Vagina (tissue), 2 donors: ENCODE measurements around the gene PABPN1. TPM values are rescaled to one million over a fixed set of nuclear protein-coding genes. Genes with fewer than 3 reads are reported as not detected.
A peak's percentile ranks its signal among the peaks of the same experiment; 100 is the strongest.

ENCODE experiments used
- DNase-seq, 2 donors: peaks; one replicate each; pipeline ENCODE4 v3.0.0-alpha.2; 2017; ENCODE audit errors: extremely low spot score in 2 of 2
- H3K27ac ChIP-seq: fragments of 200-600 bp; sonication (generic); one replicate; pipeline ENCODE4 v1.5.1; 2019
- H3K27me3 ChIP-seq: fragments of 200-600 bp; sonication (generic); one replicate; pipeline ENCODE4 v1.5.1; 2019
- H3K36me3 ChIP-seq, 2 donors: fragments of 200-600 bp; sonication (generic); one replicate each; pipeline ENCODE4 v1.5.1; 2017 to 2019
- H3K4me1 ChIP-seq: fragments of 200-600 bp; sonication (generic); one replicate; pipeline ENCODE4 v1.5.1; 2019
- H3K4me3 ChIP-seq, 2 donors: fragments of 200-600 bp; sonication (generic); 1 replicate in 1 of 2; 2 replicates in 1 of 2; pipeline ENCODE4 v1.5.1; 2016 to 2019
- H3K9me3 ChIP-seq: fragments of 200-600 bp; sonication (generic); one replicate; pipeline ENCODE4 v1.5.1; 2019
- POLR2A ChIP-seq, 2 donors: fragments of 450-650 bp; IDR thresholded peaks; one replicate each; pipeline ENCODE4 v1.6.1; 2017; ENCODE audit warnings: antibody characterized with exemption in 2 of 2, mild to moderate bottlenecking in 2 of 2, moderate library complexity in 2 of 2
- POLR2AphosphoS5 ChIP-seq, 2 donors: sonication (generic); formaldehyde crosslinking; IDR thresholded peaks; one replicate each; pipeline ENCODE4 v1.9.0; 2017; ENCODE audit warnings: antibody characterized with exemption in 2 of 2, mild to moderate bottlenecking in 2 of 2, low read depth in 1 of 2; ENCODE audit not compliant: insufficient read depth in 1 of 2
- intact Hi-C: fragments of 100-400 bp; cut with DNase I; formaldehyde crosslinking; loops from one replicate; pipeline ENCODE4 v1.15.1; 2023
- total RNA-seq: library from RNA; depleted of rRNA; stranded (reverse); fragments of >200 nt; gene quantifications from one replicate; pipeline ENCODE4 v1.2.3, GENCODE V29; 2016
- TF ChIP-seq, protein P1 (sequence below), 3 experiments: fragments of 450-650 bp in 2 of 3; fragments of 200-600 bp in 1 of 3; sonication (generic) in 1 of 3; IDR thresholded peaks; one replicate each; pipeline ENCODE4 v1.5.1; 2017 to 2019; ENCODE audit warnings: antibody characterized with exemption in 3 of 3, mild to moderate bottlenecking in 2 of 3, moderate library complexity in 2 of 3

PABPN1 gene
- total RNA-seq, 1 donor from 2014 or later, result 66.0 TPM

- H3K9me3 ChIP-seq, result no peaks in the 10 kb centered on the region
- peaks cover 0 to 13% of the 10 kb centered on the region in 2 donors for H3K36me3 ChIP-seq
- peaks cover 58% of the 10 kb centered on the region for H3K4me1 ChIP-seq
- TF ChIP-seq, protein P1, sequence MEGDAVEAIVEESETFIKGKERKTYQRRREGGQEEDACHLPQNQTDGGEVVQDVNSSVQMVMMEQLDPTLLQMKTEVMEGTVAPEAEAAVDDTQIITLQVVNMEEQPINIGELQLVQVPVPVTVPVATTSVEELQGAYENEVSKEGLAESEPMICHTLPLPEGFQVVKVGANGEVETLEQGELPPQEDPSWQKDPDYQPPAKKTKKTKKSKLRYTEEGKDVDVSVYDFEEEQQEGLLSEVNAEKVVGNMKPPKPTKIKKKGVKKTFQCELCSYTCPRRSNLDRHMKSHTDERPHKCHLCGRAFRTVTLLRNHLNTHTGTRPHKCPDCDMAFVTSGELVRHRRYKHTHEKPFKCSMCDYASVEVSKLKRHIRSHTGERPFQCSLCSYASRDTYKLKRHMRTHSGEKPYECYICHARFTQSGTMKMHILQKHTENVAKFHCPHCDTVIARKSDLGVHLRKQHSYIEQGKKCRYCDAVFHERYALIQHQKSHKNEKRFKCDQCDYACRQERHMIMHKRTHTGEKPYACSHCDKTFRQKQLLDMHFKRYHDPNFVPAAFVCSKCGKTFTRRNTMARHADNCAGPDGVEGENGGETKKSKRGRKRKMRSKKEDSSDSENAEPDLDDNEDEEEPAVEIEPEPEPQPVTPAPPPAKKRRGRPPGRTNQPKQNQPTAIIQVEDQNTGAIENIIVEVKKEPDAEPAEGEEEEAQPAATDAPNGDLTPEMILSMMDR (IDR thresholded peaks at IDR 0.05), result no peak
- peak; percentile 52 for TF ChIP-seq POLR2AphosphoS5 (IDR thresholded peaks at IDR 0.05; ENCODE audit: insufficient read depth in 1 of 2, low read depth in 1 of 2)
- no peaks in the 10 kb centered on the region for H3K27me3 ChIP-seq
- no peak for DNase-seq
- H3K4me3 ChIP-seq, result peak overlapping the region; percentile 51 to 69
- intact Hi-C loops, result no loop called here
- H3K27ac ChIP-seq, result peak overlapping the region; percentile 97
Observed at GRCh38 chr14:23364164-23365035, 43.1 kb downstream of the PABPN1 start.

DNA sequence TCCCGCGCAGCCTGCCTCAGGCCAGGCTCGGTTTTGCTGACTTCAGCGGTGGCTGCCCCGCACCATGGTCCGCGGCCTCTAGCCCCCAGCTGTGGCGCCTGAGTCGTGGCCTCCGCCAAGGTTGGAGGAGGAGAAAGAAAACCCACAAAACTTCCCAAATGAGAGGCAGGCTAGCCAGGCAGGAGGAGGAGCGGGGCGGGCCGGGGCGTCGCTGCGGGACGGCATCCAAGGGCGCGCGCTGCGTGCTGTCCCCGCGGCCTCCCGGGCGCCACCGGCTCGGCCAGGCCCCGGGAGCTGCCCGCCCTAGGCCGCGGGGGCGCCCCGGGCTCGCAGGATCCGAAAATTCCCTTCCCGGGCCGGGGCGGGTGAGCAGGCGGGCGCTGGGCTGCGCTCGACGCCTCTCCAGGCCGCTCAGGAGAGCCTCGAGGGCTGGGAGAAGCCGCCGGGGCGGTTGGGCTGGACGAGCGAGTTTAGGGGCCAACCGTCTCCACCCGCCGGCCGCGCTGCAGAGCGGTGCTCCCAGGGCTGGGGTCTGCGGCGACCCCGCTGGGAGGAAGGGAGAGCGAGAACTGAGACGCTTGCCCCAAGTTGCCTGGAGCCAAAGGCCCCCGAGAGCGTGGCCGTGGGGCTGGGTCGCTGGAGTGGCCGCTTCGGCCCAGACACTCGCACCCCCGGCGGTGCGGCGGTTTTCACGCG, 43.9 kb downstream of the PABPN1 start, which contains the start of gene EFS:
EFS (minus strand) TSS at position 137 of the 696 bp plus-strand sequence. CDS start 147 bp downstream, outside the sequence.
- peak within 1 kb of the TSS; percentile 51 to 69 for H3K4me3 ChIP-seq
- no peak for DNase-seq
- no peaks in the 10 kb centered on the region for H3K27me3 ChIP-seq
- peak within 1 kb of the TSS; percentile 97 for H3K27ac ChIP-seq
- peaks cover 0 to 5% of the 10 kb centered on the region in 2 donors for H3K36me3 ChIP-seq
- H3K4me1 ChIP-seq, result peaks cover 56% of the 10 kb centered on the region
- TF ChIP-seq POLR2AphosphoS5 (IDR thresholded peaks at IDR 0.05; ENCODE audit: insufficient read depth in 1 of 2, low read depth in 1 of 2) (peak in 1 of 2 donors; percentile 36), POLR2A (IDR thresholded peaks at IDR 0.05) (peak in 1 of 2 donors; percentile 28)
- TF ChIP-seq, protein P1 (IDR thresholded peaks at IDR 0.05), result no peak
- H3K9me3 ChIP-seq, result no peaks in the 10 kb centered on the region
- intact Hi-C loops, result no loop called here

- no peaks in the 10 kb centered on the region for H3K36me3 ChIP-seq
Observed at GRCh38 chr14:23365732-23366425, 44.6 kb downstream of the PABPN1 start.

DNA sequence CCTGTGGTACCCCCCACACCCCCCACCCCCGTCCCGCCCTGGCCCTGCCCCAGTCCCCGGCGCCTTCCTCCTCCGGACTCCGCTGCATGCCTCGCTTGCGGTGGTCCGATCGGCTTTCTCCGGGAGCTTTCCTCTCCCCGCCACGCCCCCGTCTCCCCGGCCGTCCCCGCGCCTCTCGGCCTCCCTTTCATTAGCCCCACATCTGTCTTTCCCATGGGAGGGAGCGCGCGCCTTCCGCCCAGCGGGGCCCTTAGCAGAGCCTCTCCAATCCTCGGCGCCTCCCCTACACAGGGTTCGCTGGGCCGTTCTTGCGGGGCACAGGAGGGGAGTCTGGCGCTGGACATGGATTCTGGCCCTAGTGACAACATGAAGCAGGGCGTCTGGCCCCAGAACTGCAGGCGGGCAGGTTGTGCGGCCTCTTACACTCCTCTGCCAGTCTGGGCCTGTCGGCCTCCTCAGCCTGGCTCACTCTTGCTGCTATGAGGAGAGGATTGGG, 45.2 kb downstream of the PABPN1 start:
- Histone ChIP-seq H3K4me1 (peaks cover 44% of the 10 kb centered on the region), H3K27me3 (no peaks in the 10 kb centered on the region), H3K27ac (peak overlapping the region; percentile 97), H3K4me3 (peak overlapping the region; percentile 51 to 69), H3K36me3 (no peaks in the 10 kb centered on the region), H3K9me3 (no peaks in the 10 kb centered on the region)
- intact Hi-C loops, result no loop called here
- DNase-seq, result no peak
- TF ChIP-seq POLR2A (IDR thresholded peaks at IDR 0.05), result peak in 1 of 2 donors; percentile 46
- peak in 1 of 2 donors; percentile 66 for TF ChIP-seq POLR2AphosphoS5 (IDR thresholded peaks at IDR 0.05; ENCODE audit: insufficient read depth in 1 of 2, low read depth in 1 of 2)
- TF ChIP-seq, protein P1 (IDR thresholded peaks at IDR 0.05), result no peak

More at GRCh38 chr14:23365732-23366425, 44.6 kb downstream of the PABPN1 start:
- intact Hi-C loops, result no loop called here
- Histone ChIP-seq H3K9me3 (no peaks in the 10 kb centered on the region), H3K4me3 (peak overlapping the region; percentile 51 to 69), H3K27me3 (no peaks in the 10 kb centered on the region), H3K4me1 (peaks cover 50% of the 10 kb centered on the region), H3K27ac (peak overlapping the region; percentile 97)
- TF ChIP-seq POLR2A (IDR thresholded peaks at IDR 0.05) (peak in 1 of 2 donors; percentile 88), POLR2AphosphoS5 (IDR thresholded peaks at IDR 0.05; ENCODE audit: insufficient read depth in 1 of 2, low read depth in 1 of 2) (peak; percentile 19 to 90)
- TF ChIP-seq, protein P1 (IDR thresholded peaks at IDR 0.05), result no peak
- no peak for DNase-seq
